AG10803 (cell line): ENCODE measurements around the gene SBF1.

ENCODE experiments used
- DNase-seq: peaks from one replicate; pipeline ENCODE4 v3.0.0; 2010; ENCODE audit warnings: low read depth
- H3K4me3 ChIP-seq: 2 replicates; pipeline ENCODE4 v1.5.1; 2011; ENCODE audit warnings: mild to moderate bottlenecking, low read length, control low read depth
- CTCF ChIP-seq: conservative IDR thresholded peaks from 2 replicates; pipeline ENCODE4 v1.5.1; 2011; ENCODE audit warnings: mild to moderate bottlenecking, low read length, control low read depth, inconsistent platforms

Gene SBF1

DNA sequence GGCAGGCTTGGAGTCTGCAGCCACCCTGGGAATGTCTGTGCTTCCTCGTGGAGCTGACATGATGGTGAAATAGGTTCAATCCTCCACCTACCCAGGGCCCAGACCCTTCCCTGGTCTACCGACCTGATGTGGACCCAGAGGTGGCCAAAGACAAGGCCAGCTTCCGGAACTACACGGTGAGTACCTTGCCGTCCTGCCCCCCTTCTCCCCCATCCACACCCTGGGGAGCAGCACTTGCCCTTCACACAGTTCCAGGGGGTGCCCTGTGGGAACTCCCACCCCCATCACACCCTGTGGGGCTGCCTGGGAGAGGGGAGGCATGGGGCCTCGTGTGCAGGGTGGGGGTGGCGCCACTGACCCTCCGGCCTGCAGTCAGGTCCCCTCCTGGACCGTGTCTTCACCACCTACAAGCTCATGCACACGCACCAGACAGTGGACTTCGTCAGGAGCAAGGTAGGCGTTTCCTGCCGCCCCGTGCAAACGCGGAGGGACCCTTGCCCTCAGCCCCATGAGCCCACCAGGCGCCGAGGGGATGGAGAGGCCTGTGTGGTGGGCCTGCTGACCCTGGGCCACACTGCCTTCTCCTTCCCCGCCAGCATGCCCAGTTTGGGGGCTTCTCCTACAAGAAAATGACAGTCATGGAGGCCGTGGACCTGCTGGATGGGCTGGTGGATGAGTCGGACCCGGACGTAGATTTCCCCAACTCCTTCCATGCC, 12.6 kb upstream of the SBF1 start:
- no peak for TF ChIP-seq CTCF
- no peak for DNase-seq
- no peak overlapping the region for H3K4me3 ChIP-seq

GRCh38 chr22:50486561-50487289, 11.9 kb upstream of the SBF1 start, which contains the start of gene MIOX:
Gene MIOX, plus strand, starts transcription at chr22:50486859. Its CDS starts 39 bp downstream, at chr22:50486898.
- peak; percentile 13 for DNase-seq
- TF ChIP-seq CTCF = no peak
- no peak within 1 kb of the TSS for H3K4me3 ChIP-seq

DNA sequence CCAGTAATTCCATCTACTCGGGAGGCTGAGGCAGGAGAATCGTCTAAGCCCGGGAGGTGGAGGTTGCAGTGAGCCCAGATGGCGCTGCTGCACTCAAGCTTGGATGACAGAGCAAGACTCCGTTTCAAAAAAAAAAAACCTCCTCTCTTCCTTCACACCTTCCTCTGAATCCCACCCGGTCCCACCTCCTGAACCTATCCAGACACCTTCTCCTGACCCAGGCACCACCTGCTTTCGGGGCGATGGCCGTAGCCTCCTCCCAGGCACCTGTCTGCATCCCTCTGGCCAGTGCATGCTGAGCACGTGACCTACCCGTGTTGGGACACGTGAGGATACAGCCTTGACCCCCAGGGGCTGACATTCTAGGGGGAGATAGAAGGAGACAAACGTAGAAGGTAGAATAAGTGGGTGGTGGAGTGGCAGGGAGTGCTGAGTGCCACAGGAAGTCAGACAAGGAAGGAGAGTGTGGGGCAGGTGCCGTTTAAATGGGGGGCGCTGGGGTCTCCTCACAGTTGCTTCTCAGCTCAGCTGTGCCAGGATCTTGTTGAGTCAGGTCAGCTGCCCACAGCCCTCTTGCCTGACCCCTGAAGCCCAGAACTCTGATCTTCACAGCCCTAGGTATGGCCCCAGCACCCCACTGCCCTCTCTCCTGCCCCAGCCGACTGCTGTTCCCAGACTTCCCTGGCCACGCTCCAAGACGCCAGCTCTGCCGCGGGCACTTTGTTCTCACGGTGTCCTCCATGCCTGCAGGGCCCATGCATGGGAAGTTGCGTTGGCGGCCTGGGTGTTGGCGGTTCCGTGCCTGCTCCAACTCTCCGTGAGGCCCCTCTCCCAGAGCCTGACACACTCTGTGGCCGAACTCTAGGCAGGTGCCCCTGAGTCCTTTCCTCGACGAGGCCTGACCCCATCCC, 10.6 kb upstream of the SBF1 start:
- no peak for TF ChIP-seq CTCF
- peak; percentile 22 for DNase-seq
- no peak overlapping the region for H3K4me3 ChIP-seq

DNA sequence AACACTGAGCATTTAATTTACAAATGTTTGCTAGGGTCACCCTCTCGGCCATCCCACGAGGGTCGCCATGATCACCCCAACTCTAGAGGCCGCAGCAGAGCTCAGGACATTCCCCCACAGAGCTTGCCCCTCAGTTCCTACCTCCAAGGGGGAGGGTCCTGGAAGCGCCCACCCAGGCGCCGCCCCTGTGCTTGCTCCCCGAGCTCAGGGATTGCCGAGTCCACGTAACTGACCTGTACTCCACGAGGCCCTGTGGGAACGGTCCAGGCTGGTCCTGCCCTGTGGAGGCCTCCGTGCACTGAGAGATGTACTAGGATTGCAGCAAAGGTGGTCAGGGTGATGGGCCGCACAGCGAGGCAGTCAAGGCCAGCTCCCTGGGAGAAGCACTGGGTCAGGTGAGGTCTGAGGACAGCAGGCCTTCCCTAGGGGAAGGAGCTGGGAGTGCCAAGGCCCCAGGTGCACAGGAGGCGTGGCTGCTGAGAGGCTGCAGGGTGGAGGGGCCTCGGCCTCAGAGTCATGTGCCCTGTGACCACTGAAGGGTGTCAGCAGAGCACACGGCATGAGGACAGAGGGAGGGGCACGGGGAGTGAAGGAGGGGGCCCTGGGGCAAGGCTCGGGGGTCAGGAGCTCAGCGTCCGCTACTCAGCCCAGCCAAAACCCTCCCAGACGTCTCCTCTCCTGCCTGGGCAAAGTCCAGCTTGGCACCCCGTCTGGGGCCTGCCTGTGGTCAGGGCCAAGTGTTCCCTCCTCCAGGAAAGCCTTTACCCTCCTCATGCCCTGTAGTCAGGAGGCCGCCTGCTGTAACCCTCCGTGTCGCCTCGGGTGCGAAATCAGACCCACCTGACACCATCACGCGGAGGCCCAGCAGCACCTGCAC, 9.4 kb upstream of the SBF1 start:
- DNase-seq = no peak
- no peak overlapping the region for H3K4me3 ChIP-seq
- TF ChIP-seq CTCF = no peak

DNA sequence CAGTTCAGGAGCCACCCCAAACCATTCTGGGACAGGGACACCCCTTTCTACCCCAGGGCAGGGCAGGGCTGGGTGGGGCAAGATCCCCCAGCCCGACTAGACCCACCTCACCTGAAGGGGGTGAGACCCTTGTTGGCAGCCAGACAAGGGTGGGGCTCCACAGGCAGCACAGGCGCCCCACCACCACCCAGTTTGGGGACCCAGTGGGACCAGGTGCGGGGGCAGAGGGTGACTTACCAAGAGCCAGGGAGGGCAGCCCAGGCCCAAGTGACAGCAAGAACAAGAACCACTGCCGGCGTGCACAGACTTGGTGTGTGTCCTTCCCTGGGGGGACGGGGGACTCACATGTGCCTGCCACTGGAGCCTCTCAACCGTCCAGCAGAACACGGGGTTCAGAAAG, 8.7 kb upstream of the SBF1 start:
- TF ChIP-seq CTCF = no peak
- DNase-seq = no peak

DNA sequence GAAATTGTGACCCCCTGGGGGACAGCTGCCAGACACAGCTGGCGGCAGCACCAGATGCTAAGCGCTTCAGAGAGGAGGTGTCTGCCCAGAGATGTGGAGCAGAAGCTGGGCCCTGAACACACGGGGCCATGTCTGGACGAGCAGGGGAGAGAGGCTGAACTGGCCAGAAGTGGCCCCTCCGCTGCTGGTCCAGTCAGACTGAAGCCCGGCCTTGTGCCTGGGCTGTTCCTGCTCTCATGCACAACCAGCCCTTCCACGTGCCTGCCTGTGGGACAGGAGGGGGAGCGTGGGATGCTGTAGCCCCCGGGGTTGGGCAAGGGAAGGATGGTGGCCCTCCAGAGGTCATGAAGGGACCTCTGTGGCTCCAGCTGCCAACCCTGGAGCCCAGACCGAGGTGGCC, 8.3 kb upstream of the SBF1 start:
- TF ChIP-seq CTCF = no peak
- peak overlapping the region; percentile 87 for H3K4me3 ChIP-seq
- no peak for DNase-seq

More for the DNA sequence above, 8.7 kb upstream of the SBF1 start:
- peak overlapping the region; percentile 87; the same call in 1 of the 2 replicates for H3K4me3 ChIP-seq
